Measurements from ENCODE around the gene TRIM3.

The TRIM3 gene

GRCh38 chr11:6437423-6437822, 36.3 kb downstream of the TRIM3 start:
- TF ChIP-seq FOXP2 (optimal IDR thresholded peaks at IDR 0.05; ENCODE audit: borderline replicate concordance, extremely low read depth, extremely low read length, insufficient read depth) (no peak), SIN3A (IDR thresholded peaks at IDR 0.05; ENCODE audit: borderline replicate concordance, insufficient read depth, low read length) (no peak), POLR2AphosphoS5 (IDR thresholded peaks at IDR 0.05; ENCODE audit: low read depth, low read length) (no peak), TAF1 (IDR thresholded peaks at IDR 0.05; ENCODE audit: borderline replicate concordance, insufficient read depth, low read length) (no peak)

- no peak for TF ChIP-seq FOXP2 (optimal IDR thresholded peaks at IDR 0.05; ENCODE audit: borderline replicate concordance, extremely low read depth, extremely low read length, insufficient read depth)
- TF ChIP-seq POLR2AphosphoS5 (IDR thresholded peaks at IDR 0.05; ENCODE audit: low read depth, low read length): no peak
Observed at GRCh38 chr11:6433998-6434660, 39.6 kb downstream of the TRIM3 start.

- TF ChIP-seq POLR2AphosphoS5 (IDR thresholded peaks at IDR 0.05; ENCODE audit: low read depth, low read length) (no peak), SIN3A (IDR thresholded peaks at IDR 0.05; ENCODE audit: borderline replicate concordance, insufficient read depth, low read length) (no peak), FOXP2 (optimal IDR thresholded peaks at IDR 0.05; ENCODE audit: borderline replicate concordance, extremely low read depth, extremely low read length, insufficient read depth) (no peak), TAF1 (IDR thresholded peaks at IDR 0.05; ENCODE audit: borderline replicate concordance, insufficient read depth, low read length) (no peak)
Observed at GRCh38 chr11:6431861-6432260, 41.9 kb downstream of the TRIM3 start.

- TF ChIP-seq POLR2AphosphoS5 (IDR thresholded peaks at IDR 0.05; ENCODE audit: low read depth, low read length) (no peak), TAF1 (IDR thresholded peaks at IDR 0.05; ENCODE audit: borderline replicate concordance, insufficient read depth, low read length) (no peak), REST (IDR thresholded peaks at IDR 0.05; ENCODE audit: insufficient read depth in 1 of 2, low read depth in 2 of 2, low read length in 2 of 2) (no peak), SIN3A (IDR thresholded peaks at IDR 0.05; ENCODE audit: borderline replicate concordance, insufficient read depth, low read length) (no peak), FOXP2 (optimal IDR thresholded peaks at IDR 0.05; ENCODE audit: borderline replicate concordance, extremely low read depth, extremely low read length, insufficient read depth) (no peak)
Observed at GRCh38 chr11:6427516-6427915, 46.2 kb downstream of the TRIM3 start.

- TF ChIP-seq SIN3A (IDR thresholded peaks at IDR 0.05; ENCODE audit: borderline replicate concordance, insufficient read depth, low read length) (no peak), REST (IDR thresholded peaks at IDR 0.05; ENCODE audit: insufficient read depth in 1 of 2, low read depth in 2 of 2, low read length in 2 of 2) (peak; percentile 55 to 79; a peak in 3 of 4 replicates)
Observed at GRCh38 chr11:6420677-6421076, 53.1 kb downstream of the TRIM3 start.

GRCh38 chr11:6419009-6419631, 54.6 kb downstream of the TRIM3 start, which contains the start of gene APBB1:
Gene APBB1 (minus strand): TSS chr11:6419094. CDS start chr11:6411347, 7,747 bp downstream.
- TF ChIP-seq POLR2AphosphoS5 (IDR thresholded peaks at IDR 0.05; ENCODE audit: low read depth, low read length): peak; percentile 57; the same call in 1 of the 2 replicates
- no peak for TF ChIP-seq SIN3A (IDR thresholded peaks at IDR 0.05; ENCODE audit: borderline replicate concordance, insufficient read depth, low read length)

- no peak for TF ChIP-seq FOXP2 (optimal IDR thresholded peaks at IDR 0.05; ENCODE audit: borderline replicate concordance, extremely low read depth, extremely low read length, insufficient read depth)
- no peak for TF ChIP-seq SIN3A (IDR thresholded peaks at IDR 0.05; ENCODE audit: borderline replicate concordance, insufficient read depth, low read length)
- TF ChIP-seq POLR2AphosphoS5 (IDR thresholded peaks at IDR 0.05; ENCODE audit: low read depth, low read length): no peak
- TF ChIP-seq REST (IDR thresholded peaks at IDR 0.05; ENCODE audit: insufficient read depth in 1 of 2, low read depth in 2 of 2, low read length in 2 of 2): no peak
- TF ChIP-seq TAF1 (IDR thresholded peaks at IDR 0.05; ENCODE audit: borderline replicate concordance, insufficient read depth, low read length): no peak
Observed at GRCh38 chr11:6418557-6419008, 55.2 kb downstream of the TRIM3 start.
